Uterus (tissue), 4 donors: ENCODE results near the gene BCAT1. TPM values are rescaled to one million over a fixed set of nuclear protein-coding genes. Genes with fewer than 3 reads are reported as not detected.
"Not testable (repeated sequence)": the region's sequence is repeated elsewhere in the genome, so short reads cannot be mapped to it uniquely, and the experiment has no call there.

Experiments used
- DNase-seq, 2 donors: peaks; one replicate each; pipeline ENCODE4 v3.0.0-alpha.2; 2019 to 2020
- H3K27ac ChIP-seq, 2 donors: fragments of 200-600 bp; sonication (generic); 1 replicate in 1 of 2; 2 replicates in 1 of 2; pipeline ENCODE4 v1.5.1; 2016 to 2018
- H3K27me3 ChIP-seq, 2 donors: fragments of 200-600 bp; sonication (generic); one replicate each; pipeline ENCODE4 v1.5.1; 2018 to 2019; ENCODE audit warnings: control low read depth in 1 of 2
- H3K36me3 ChIP-seq, 2 donors: fragments of 200-600 bp; sonication (generic); one replicate each; pipeline ENCODE4 v1.5.1; 2019; ENCODE audit warnings: control low read depth in 1 of 2
- H3K4me1 ChIP-seq, 2 donors: fragments of 200-600 bp; sonication (generic); one replicate each; pipeline ENCODE4 v1.5.1; 2018 to 2019; ENCODE audit warnings: control low read depth in 1 of 2
- H3K4me3 ChIP-seq, 2 donors: fragments of 200-600 bp; sonication (generic); 1 replicate in 1 of 2; 2 replicates in 1 of 2; pipeline ENCODE4 v1.5.1; 2018 to 2019; ENCODE audit warnings: mild to moderate bottlenecking in 1 of 2
- H3K9me3 ChIP-seq, 2 donors: fragments of 200-600 bp; sonication (generic); one replicate each; pipeline ENCODE4 v1.5.1; 2019; ENCODE audit warnings: control low read depth in 1 of 2
- CTCF ChIP-seq, 4 experiments: fragments of 200-600 bp in 2 of 4; fragments of 450-650 bp in 2 of 4; sonication (generic) in 2 of 4; IDR thresholded peaks; one replicate each; pipeline ENCODE4 v1.5.1; 2016 to 2019; ENCODE audit warnings: antibody characterized with exemption in 4 of 4, mild to moderate bottlenecking in 2 of 4, moderate library complexity in 1 of 4
- POLR2A ChIP-seq, 2 donors: fragments of 450-650 bp; IDR thresholded peaks; one replicate each; pipeline ENCODE4 v1.6.1; 2016; ENCODE audit warnings: antibody characterized with exemption in 2 of 2, mild to moderate bottlenecking in 1 of 2, moderate library complexity in 1 of 2
- intact Hi-C: fragments of 100-400 bp; cut with DNase I; formaldehyde crosslinking; loops from one replicate; pipeline ENCODE4 v1.15.1; 2023; ENCODE audit warnings: low total_unique reads
- total RNA-seq, 4 donors: library from RNA; depleted of rRNA in 3 of 4; stranded (reverse); fragments of >200 nt in 3 of 4; gene quantifications; one replicate each; pipeline versions ENCODE4 v1.1.0 to v1.2.4, GENCODE V29; 2014 to 2023
- donor health status: DM: yes; HTN: yes; CAD: no.

The BCAT1 gene
- total RNA-seq, 4 donors from 2014 or later = 23.6 to 221 (median 59.7) TPM

GRCh38 chr12:24972078-24972477, 23.2 kb upstream of the BCAT1 start:
- H3K27ac ChIP-seq = no peak overlapping the region
- no peaks in the 10 kb centered on the region for H3K4me1 ChIP-seq
- intact Hi-C loops = no loop called here
- H3K4me3 ChIP-seq = no peak overlapping the region
- DNase-seq = no peak
- TF ChIP-seq POLR2A (IDR thresholded peaks at IDR 0.05) (no peak), CTCF (IDR thresholded peaks at IDR 0.05) (no peak)
- H3K27me3 ChIP-seq = no peaks in the 10 kb centered on the region
- H3K9me3 ChIP-seq = no peaks in the 10 kb centered on the region
- H3K36me3 ChIP-seq = no peaks in the 10 kb centered on the region

- H3K4me3 ChIP-seq = no peak overlapping the region
- H3K9me3 ChIP-seq = no peaks in the 10 kb centered on the region
- H3K27ac ChIP-seq = no peak overlapping the region
- intact Hi-C loops = no loop called here
- no peaks in the 10 kb centered on the region for H3K36me3 ChIP-seq
- H3K4me1 ChIP-seq = no peaks in the 10 kb centered on the region
- TF ChIP-seq CTCF (IDR thresholded peaks at IDR 0.05) = no peak
- no peak for TF ChIP-seq POLR2A (IDR thresholded peaks at IDR 0.05)
- H3K27me3 ChIP-seq = no peaks in the 10 kb centered on the region
- no peak for DNase-seq
Observed at GRCh38 chr12:24970177-24970576, 21.3 kb upstream of the BCAT1 start.

GRCh38 chr12:24966951-24967564, 18.2 kb upstream of the BCAT1 start:
- intact Hi-C loops = no loop called here
- no peak for TF ChIP-seq POLR2A (IDR thresholded peaks at IDR 0.05)
- TF ChIP-seq CTCF (IDR thresholded peaks at IDR 0.05) = no peak
- H3K27me3 ChIP-seq = no peaks in the 10 kb centered on the region
- H3K27ac ChIP-seq = no peak overlapping the region
- DNase-seq = no peak
- no peaks in the 10 kb centered on the region for H3K9me3 ChIP-seq
- no peaks in the 10 kb centered on the region for H3K4me1 ChIP-seq
- H3K4me3 ChIP-seq = no peak overlapping the region
- no peaks in the 10 kb centered on the region for H3K36me3 ChIP-seq

- no peak for TF ChIP-seq CTCF (IDR thresholded peaks at IDR 0.05)
- TF ChIP-seq POLR2A (IDR thresholded peaks at IDR 0.05) = no peak
- intact Hi-C loops = no loop called here
- Histone ChIP-seq H3K27me3 (no peaks in the 10 kb centered on the region), H3K4me1 (no peaks in the 10 kb centered on the region), H3K4me3 (no peak overlapping the region), H3K36me3 (no peaks in the 10 kb centered on the region), H3K27ac (no peak overlapping the region), H3K9me3 (no peaks in the 10 kb centered on the region)
- DNase-seq = no peak
Observed at GRCh38 chr12:24964342-24964741, 15.4 kb upstream of the BCAT1 start.

- H3K27me3 ChIP-seq = no peaks in the 10 kb centered on the region
- no peak for DNase-seq
- H3K36me3 ChIP-seq = no peaks in the 10 kb centered on the region
- no peak overlapping the region for H3K4me3 ChIP-seq
- TF ChIP-seq POLR2A (IDR thresholded peaks at IDR 0.05) (no peak), CTCF (IDR thresholded peaks at IDR 0.05) (peak in 3 of 4 experiments; percentile 13 to 25 (median 23))
- H3K27ac ChIP-seq = no peak overlapping the region
- H3K9me3 ChIP-seq = no peaks in the 10 kb centered on the region
- intact Hi-C loops = no loop called here
- no peaks in the 10 kb centered on the region for H3K4me1 ChIP-seq
Observed at GRCh38 chr12:24960222-24960855, 11.4 kb upstream of the BCAT1 start.

GRCh38 chr12:24956351-24956750, 7.5 kb upstream of the BCAT1 start:
- intact Hi-C loops, DNase-seq, H3K27me3 ChIP-seq, H3K4me3 ChIP-seq, H3K9me3 ChIP-seq, H3K36me3 ChIP-seq, H3K27ac ChIP-seq, H3K4me1 ChIP-seq: not testable (repeated sequence)
